NCI-H2171 (cell line): ENCODE data around the gene HOXC12.
A peak's percentile ranks its signal among the peaks of the same experiment; 100 is the strongest.

Experiments
- DNase-seq: peaks from one replicate; lab custom pipeline; 2025; lab: John Stamatoyannopoulos, UW

The HOXC12 gene

DNA sequence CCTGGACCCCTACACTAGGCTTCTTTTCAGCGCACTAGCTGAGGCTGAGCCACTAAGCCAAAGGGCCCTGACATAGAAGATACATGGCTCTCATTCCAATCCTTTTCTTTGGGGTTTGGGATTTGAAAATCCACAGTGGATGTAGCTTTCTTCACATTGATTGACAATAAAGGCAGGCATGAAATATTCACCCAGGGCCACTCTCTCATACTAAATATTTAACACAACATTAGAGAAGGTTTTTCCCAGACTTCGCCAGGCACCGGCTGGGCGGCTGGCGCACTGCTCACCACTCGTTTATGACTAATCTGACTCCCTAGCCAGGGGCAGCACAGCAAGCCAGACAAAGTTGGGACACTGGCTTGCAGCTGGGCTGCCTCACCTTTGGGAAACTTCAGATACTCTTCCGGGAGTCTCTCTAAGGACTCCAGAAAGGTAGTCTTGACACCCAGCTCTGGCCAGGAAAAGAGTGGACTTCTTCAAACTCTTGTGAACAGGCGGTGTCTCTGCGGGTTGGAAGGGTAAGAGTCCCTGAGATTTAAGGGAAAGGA is 17.5 kb downstream of the HOXC12 start:
- DNase-seq: no peak

DNA sequence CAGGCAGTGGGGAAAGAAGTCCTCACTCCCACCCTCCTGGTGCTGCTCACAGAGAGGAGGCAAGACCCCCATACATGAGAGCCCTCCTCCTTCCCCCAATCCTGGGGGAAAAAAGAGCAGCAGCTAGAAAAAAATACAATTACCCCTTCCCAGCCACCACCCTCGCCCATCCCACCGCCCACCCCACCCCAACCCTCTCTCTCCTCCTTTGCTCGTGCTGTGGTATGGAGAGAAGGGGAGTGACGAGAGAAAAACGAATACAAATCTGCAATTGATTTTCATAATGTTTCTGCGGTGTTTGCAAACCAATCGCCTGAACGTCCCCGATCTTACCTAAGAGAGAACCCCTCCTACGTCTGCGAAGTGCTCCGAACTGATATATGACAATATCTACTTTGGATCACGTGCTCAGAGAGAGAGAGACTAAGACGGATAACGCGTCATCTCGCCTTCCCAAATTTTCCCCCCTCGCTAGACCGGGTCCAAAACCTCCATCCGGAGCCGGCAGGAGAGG is 18.1 kb downstream of the HOXC12 start, which contains the start of gene HOXC11:
Gene HOXC11 (plus strand): TSS at position 405 of the 514 bp plus-strand sequence. CDS start 116 bp downstream, outside the sequence.
- DNase-seq: no peak

DNA sequence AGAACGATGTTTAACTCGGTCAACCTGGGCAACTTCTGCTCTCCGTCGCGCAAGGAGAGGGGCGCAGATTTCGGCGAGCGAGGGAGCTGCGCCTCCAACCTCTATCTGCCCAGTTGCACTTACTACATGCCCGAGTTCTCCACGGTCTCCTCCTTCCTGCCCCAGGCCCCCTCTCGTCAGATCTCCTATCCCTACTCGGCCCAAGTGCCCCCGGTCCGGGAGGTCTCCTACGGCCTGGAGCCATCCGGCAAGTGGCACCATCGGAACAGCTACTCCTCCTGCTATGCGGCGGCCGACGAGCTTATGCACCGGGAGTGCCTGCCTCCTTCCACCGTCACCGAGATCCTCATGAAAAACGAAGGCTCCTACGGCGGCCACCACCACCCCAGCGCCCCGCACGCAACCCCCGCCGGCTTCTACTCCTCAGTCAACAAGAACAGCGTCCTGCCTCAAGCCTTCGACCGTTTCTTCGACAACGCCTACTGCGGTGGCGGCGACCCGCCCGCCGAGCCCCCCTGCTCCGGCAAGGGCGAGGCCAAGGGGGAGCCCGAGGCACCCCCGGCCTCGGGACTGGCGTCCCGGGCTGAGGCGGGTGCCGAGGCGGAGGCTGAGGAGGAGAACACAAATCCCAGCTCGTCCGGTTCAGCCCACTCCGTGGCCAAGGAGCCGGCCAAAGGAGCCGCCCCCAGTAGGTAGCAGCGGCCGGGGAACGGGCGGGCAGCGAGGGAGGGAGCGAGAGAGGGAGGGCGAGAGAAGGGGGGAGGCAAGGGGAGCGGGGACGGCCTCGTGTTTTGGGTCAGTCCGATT is 18.7 kb downstream of the HOXC12 start:
- no peak for DNase-seq

DNA sequence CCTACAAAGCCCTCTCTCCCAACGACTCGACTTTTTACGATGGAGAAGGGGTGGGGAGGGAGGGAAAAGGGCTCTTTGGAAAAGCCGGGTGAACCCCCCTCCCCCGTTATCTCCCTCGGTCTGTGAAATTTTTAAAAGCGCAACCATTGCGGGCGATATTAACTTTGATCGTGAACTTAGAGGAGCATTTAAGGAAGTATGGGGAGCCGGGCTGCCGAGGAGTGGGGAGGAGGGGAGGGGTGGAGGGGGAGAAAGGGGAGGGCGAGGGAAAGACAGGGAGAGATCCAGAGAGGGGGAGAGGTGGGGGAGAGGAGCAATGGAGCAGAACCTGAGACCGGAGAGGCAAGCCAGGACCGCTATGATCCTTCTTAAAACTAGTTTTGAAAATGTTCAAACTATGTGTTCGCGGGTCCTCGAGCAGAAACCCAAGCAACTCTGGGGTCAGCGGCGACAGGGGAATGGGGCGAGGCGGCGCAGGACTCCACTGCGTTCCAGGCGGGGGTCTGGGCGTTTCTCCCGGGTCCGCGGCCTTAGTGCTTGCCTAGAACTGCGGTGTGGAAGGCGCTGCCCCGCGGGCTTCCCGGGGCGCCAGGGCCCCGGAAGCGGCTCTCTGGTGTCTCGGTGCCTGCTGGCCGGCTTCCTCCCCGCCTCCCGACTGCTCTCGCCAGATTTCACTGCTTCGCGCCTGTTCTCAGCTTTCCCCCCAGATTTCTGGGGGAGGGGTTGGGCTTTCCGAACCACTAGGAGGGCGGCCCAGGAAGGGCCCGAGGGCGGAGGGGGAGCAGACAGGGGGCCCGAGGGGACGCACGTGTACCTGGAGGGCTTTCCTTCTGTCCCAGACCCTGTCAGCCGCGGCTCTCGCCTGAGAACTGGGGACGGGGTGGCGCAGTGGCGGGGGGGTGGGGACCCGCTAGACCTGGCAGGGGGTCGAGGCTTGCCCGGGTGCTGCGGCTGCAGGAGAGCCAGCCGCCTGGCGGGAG is 19.7 kb downstream of the HOXC12 start, which contains the start of gene HOTAIR:
Gene HOTAIR (minus strand): TSS at position 871 of the 980 bp plus-strand sequence.
- peak; percentile 44 for DNase-seq

DNA sequence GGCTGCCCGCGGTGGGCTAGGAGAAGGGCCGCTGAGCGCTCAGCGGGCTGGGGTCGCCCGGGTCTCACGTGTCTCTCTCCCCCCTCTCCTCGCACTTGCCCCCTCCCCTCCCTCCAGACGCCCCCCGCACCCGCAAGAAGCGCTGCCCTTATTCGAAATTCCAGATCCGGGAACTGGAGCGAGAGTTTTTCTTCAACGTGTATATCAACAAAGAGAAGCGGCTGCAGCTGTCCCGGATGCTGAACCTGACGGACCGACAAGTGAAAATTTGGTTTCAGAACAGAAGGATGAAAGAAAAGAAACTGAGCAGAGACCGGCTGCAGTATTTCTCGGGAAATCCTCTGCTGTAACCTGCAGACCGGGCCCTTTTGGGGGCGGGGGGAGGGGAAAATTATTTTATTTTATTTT is 20.4 kb downstream of the HOXC12 start:
- peak; percentile 34 for DNase-seq

DNA sequence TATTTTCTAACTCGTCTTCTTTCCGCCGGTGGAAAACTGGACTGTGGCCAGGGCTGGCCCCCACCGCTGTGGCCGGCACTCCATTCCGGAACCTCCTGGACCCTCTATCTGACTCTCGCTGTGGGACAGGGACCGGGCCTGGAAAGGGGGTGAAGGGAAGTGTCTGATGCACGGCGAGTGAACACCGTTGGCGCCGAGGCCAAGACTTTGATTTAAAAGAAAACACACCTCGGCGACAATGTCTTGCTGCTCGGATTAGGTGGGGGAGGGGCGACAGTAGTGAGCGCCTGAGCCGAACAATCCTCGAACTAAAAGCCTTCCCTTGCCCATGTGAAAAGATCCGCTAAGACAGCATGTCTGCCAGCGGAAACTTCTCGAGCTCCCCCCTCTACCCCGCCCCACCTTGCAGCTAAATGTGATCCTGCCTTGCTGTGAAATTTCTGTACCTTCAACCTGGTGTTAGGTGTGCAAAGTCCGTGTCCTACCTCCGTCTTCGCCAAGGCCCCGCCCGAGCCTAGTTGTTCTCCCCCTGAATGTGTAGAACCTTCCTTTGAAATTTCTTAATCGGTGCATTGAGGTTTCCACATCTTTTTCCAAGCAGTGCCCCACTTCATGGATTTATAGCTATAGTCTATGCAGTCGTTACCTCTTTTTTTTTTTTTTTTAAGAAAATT is 20.9 kb downstream of the HOXC12 start:
- DNase-seq: no peak

DNA sequence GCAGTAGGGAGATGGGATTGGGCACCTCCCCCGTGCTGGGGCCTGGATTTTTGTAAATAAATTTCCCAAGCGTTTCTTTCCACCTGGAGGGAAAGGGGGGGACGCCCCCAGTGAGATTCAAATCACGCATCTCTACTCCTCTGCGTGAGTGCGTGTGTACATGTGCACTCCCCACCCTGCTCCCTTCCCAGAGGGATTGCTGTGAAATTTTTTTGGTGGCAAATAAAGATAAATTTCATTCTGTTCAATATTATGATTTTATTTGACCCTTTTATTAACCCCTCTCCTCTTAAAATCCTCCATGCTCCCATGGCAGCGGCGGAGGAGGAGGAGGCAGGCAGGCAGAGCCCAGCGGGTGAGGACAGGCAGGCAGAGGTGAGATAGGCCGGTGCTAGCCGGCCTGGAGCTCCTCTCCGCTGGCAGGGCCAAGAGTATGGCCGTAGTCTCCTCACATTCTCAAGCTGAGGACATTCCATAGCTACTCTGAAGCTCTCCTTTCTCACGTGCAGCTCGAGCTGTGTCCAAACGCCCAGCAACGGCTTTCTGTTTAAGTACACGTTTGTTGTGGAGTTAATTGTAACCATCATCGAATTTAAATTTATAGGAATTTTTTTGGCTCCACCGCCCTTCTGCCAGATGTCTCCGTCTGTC is 21.6 kb downstream of the HOXC12 start:
- DNase-seq: no peak

DNA sequence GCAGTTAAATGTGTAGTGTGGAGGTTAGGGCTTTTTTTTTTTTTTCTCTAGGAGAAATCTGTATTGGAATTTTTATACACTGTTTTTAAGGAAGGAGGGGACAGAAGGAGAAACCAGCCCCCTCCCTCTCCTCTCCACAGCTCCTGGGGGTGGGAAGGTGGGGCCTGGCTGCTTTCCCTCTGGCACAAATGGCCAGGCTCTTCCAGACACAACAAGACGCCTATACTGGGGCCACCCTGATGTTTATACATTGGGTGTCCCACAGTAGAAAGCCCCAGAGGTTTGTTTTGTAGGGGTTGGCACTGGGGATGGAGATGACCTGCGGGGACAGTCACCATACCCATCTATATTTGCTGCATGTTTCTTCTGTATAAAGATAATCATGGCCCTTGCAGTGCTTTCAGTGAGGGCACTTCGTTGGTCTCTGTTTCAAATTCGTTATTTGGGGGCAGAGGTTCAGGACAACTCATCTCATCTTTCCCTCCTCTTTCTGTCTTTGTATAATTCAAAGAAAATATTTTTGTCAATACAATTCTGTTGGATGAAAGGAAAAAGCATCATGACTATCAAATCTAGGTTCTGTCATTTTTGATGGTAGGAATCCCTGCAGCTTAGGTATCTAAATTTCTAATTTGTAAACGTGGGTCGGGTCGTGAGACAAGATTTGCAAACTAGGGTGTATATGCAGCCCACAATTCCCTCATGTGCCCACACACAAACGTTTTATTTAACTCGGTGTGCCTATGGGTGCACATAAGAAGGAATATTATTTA is 22.3 kb downstream of the HOXC12 start:
- DNase-seq: no peak

DNA sequence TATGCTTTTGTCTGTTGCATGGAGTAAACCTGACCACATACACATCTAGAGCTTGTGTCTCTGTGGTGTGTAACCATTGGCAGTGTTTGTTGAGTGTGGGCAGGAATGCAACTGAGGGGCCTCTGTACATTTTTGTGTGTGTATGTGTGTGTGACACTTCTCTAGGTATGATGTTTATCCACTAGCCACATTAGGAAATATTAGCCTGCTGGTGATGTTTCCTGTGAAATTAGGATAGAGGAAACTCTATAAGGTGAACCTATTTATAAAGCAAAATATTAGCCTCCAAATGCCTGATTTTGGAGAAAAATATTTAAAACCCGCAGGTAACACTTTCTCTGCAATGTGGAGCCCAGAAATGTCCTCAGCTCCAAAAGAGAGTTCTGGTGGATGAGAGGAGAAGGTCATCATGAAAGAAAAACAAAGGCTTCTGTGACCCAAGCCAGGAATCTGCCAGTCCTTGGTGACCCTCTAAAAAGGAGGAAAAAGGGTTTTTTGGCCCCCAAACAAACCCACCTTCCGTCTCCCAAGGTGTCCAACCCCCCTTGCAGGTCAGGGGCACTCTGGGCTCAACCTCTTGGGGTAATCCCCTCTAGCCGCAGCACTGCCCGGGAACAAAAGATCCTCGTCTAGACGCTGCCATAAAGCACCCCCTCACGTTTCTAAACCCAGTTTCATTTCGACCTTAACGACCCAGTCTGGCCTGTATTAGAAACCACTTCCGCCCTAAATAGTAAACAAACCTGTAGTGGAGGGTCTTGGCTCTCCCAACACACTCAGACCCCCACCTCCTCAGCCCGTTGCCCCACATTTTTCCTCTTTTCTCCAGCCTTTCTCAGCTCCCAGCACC is 23.1 kb downstream of the HOXC12 start:
- DNase-seq: no peak

DNA sequence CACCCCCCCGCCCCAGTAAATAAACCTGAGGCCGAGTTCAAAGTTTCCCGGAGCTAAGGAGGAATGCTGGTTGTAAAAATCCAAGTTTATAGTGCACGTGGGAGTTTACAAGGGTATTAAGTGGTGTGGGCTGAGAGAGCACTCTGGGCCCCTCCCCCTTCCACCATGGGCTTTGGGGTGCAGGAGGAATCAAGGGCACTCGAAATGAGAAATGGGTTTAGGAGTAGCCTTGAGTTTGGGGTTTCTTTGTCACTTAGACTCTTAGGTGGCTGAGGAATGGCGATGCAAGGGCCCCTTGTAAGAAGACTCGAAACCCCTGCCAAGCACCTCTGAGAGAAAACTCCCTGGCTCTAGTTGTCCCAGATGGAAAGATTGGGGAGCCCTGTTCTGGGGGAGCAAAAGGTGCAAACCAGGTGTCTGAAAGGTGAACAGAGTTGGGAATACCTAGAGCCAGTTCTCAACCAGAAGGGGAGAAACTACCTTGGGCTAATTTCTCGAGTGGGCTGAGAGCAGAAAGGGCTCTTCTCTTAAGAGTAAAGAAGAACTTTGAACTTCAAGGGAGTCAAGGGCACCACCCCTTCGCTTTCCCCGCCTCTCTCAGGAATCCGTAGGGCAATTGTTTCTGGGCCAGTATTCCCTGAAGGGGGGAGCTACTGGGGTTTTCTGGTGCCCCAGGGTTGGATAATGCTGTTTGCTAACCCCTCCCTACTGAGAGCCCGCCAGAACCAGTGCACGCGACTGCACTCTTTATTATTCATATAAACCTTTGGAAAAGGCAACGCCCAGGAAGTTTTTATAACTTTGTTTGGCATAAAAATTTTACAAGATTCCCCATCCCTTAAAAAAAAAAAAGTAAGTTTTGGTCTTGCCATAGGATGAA is 24.0 kb downstream of the HOXC12 start:
- DNase-seq: no peak

DNA sequence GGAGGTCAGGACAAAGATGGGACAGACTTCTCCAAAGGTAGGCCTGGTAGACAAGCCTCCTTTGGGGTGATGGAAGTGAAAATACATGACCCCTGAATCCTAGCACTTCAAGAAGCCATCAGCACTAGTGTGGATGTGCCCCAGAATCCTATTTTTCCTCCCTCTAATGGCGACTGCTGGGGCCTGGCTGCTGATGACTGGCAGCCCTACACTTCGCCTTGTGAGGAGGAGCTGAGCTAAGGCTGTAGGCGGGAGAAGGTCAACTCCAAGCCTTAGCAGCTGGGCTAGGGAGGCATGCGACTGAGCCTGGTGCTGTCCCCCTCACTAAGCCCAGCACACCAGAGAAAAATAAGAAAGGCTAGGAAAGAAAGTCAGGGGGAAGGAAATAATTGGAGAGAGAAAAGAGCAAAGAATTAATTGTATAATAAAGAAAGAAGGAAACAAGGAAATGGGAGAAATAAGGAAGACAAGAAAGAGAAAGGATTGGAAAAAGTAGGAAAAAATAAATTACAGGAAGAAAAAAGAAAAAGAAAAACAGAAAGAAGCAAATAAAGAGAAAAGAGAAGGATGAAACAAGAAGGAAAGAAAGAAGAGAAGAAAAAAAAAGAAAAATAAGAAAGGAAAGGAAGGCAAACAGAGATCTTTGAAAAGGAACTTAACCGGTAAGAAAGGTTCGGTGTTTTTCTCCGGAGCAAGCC is 25.6 kb downstream of the HOXC12 start:
- no peak for DNase-seq

DNA sequence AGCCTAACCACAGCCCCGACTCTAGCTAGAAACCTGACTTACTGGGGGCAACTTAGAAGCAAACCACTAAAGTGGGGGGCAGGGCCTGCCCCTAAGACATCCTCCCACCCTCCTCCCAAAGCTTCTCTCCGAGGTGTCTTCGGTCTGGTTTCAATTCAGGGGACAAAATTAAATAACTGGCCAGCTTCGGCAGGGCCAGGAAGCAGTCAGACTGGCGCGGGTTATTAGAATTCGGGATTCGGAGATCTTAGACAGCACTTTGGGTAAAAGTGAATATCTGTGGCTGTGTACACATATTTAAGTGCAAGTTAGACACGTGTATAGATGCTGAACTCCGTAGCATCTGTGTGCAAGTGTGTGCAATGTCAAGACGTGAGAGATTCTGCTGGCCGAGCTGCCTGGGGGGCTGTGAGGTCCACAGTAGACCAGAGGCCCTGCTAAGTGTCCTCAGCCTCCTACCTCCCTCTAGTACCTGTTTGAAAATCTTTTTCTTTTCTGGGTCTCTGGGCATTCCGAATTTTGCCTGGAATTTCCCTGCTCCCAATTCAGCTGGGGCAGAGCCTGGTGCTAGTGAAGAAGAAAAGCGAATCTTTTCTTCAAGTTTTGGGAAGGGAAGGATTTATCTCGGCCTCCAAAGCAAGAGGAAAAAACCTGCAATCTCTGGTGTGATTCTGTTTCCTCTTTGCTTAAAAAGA is 26.2 kb downstream of the HOXC12 start:
- DNase-seq: no peak

DNA sequence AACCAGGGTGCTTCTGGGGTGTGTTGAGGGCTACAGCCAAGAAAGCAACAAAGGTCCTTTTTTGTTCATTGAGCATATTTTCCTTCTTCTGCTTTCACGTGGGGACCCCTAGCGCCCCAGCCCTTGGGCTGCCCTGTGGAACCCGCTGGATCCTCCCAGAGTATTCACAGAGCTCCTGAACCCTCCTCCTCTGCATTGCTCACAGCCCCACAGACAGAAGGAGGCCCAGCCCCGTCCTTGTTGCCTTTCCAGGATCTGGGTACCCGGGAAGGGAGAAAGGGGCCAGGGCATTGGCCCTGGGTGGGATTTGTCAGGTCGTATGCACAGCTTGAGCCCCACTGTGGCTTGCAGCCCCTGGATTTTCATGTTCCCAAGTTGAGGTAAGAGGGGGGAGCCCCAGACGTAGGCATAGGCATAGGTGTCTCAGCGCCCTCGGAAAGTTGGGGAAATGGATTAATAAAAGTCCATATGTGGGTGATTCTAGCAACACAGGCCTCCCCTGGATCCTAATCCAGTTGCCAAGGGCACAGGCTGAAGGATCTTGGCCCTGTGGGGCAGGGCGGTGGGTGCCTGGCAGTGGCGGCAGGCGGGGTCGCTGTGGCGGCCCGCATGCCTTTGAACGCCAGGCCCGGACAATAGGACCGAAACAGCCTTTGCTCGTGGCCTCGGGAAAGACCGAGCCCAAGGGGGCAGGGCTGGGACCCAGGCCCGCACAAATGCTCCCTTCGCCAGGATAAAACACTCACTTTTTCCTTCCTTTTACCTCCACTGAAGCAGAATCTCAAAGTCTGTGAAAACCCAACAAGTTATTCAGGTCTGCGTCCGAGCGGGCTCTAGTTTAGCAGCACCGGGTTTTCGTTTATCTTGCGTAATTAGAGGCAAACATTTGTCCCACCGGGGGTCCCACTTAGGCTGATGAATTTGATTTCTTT is 27.2 kb downstream of the HOXC12 start:
- DNase-seq: no peak

DNA sequence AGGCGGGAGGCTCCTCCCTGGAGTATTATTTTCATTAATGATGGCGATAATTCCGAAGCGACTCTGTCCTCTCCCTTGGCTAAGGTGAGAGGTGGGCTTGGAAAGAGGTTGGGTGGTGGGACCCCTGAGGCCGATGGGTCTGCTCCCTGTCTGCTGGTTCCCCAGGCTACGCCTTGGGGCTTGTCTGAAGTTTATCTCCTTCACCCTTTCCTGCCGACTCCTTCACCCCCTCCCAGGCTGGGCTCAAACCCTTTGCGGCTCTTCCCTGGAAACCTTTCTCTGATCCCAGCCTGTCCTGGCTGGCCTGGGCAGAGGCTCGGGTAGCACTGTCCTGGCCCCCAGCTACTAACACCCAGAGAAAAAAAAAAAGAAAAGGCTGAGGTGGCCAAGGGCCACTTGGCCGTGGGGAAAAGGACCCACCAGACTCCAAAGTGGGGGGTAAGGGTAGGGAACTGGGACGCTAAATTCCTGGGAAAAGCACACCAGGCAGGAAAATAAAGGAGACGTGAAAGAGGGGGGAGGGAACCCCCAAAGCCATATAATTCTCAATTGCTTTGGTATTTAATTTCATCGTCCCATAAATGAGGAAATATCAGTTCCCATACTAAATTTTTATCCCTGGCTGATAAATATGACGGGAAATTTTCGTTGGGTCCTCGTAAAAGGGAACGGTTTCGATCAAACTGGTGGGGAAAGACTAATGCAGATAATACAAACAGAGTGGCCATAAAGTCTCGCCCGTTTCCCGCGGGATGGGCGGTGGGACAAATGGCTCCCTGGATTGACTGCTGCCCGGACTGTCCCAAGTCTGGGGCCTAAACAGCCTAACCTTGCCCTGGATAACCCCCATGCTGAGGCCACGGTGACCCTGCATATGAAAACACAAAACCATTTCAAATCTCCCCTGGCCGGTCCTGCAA is 28.2 kb downstream of the HOXC12 start:
- DNase-seq: no peak

DNA sequence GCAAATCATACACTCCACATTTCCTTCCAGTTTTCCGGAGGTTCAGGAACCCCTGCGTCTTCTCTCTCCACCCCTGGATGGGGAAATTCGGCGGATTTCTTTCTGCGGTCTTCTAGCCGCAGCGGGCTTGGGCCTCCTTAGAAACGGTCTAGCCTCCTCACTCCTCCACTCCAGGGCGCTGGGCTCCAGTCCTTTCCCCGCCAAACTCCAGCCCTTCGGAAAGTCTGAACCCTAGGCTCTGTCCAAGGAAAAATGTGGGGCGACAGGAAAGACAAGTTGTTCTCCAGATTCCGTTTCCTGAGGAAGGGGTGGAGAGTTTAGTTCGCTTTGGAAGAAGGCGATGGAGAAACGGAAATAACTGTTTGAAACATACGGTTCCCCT is 28.9 kb downstream of the HOXC12 start:
- no peak for DNase-seq
